A549 (cell line): ENCODE results near the gene MTRFR.

Experiments used
- CBX2 ChIP-seq: fragments of 200-600 bp; sonication (generic); IDR thresholded peaks from 2 replicates; pipeline ENCODE4 v1.6.1; 2016; ENCODE audit warnings: low read depth, mild to moderate bottlenecking, borderline replicate concordance
- EP300 ChIP-seq, 2 experiments: fragments of >200 bp; sonication (Bioruptor Twin); formaldehyde crosslinking; IDR thresholded peaks; 2 replicates in 1 of 2; 3 replicates in 1 of 2; pipeline ENCODE4 v1.6.1; 2016 to 2017
- ESRRA ChIP-seq: fragments of 150-350 bp; IDR thresholded peaks from 2 replicates; pipeline ENCODE4 v1.6.1; 2014; ENCODE audit warnings: mild to moderate bottlenecking, low read length, borderline replicate concordance
- JUN ChIP-seq, 2 experiments: fragments of >200 bp; sonication (Bioruptor Twin); formaldehyde crosslinking; IDR thresholded peaks; 2 replicates in 1 of 2; 3 replicates in 1 of 2; pipeline ENCODE4 v1.6.1; 2016 to 2017
- POLR2A ChIP-seq: IDR thresholded peaks from 2 replicates; pipeline ENCODE4 v1.6.1; 2012; ENCODE audit warnings: mild to moderate bottlenecking, low read length
- RFX5 ChIP-seq: fragments of 450-650 bp; IDR thresholded peaks from 2 replicates; pipeline ENCODE4 v1.7.1; 2014; ENCODE audit warnings: antibody characterized with exemption, mild to moderate bottlenecking, moderate library complexity
- SMC3 ChIP-seq: fragments of >200 bp; sonication (Bioruptor Twin); formaldehyde crosslinking; IDR thresholded peaks from 3 replicates; pipeline ENCODE4 v1.6.1; 2018; ENCODE audit warnings: inconsistent platforms
- ZSCAN20 ChIP-seq: fragments of 250-450 bp; sonication (Bioruptor Pico); IDR thresholded peaks from 2 replicates; pipeline ENCODE4 v1.8.0; 2022; ENCODE audit warnings: mild to moderate bottlenecking, moderate library complexity
- TF ChIP-seq, protein P1 (sequence below): IDR thresholded peaks from 2 replicates; pipeline ENCODE4 v1.6.1; 2012
- TF ChIP-seq, protein P2 (sequence below): fragments of >200 bp; sonication (Bioruptor Twin); formaldehyde crosslinking; IDR thresholded peaks from 3 replicates; pipeline ENCODE4 v1.5.1; 2016
- TF ChIP-seq, protein P3 (sequence below): fragments of 150-350 bp; IDR thresholded peaks from 2 replicates; pipeline ENCODE4 v1.6.1; 2014; ENCODE audit warnings: low read depth, mild to moderate bottlenecking, low read length
- TF ChIP-seq, protein P4 (sequence below): IDR thresholded peaks from 2 replicates; pipeline ENCODE4 v1.6.1; 2012; ENCODE audit warnings: low read depth, borderline replicate concordance
- TF ChIP-seq, protein P5 (sequence below): fragments of 250-450 bp; sonication (Bioruptor Pico); IDR thresholded peaks from 2 replicates; pipeline ENCODE4 v1.5.0; 2020; ENCODE audit warnings: low read depth, mild to moderate bottlenecking, moderate library complexity

DNA sequence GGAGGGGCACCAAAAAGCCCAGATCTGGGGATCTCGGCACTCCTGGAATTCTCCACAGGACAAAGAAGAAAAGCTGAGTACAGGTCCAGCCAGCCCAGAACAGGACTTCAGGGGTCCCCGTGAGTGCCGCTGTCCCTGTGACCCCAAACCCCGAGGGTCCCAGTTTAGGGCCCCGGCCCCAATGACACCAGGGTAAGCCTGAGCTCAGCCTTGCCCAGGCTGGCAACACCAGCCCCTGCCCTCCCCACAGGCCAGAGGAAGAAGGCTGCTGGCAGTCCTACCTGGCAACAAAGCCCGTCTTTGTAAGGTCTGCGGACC is 36.6 kb downstream of the MTRFR start:
- no peak for TF ChIP-seq EP300 (IDR thresholded peaks at IDR 0.05)
- TF ChIP-seq CBX2: no peak
- TF ChIP-seq, protein P1, sequence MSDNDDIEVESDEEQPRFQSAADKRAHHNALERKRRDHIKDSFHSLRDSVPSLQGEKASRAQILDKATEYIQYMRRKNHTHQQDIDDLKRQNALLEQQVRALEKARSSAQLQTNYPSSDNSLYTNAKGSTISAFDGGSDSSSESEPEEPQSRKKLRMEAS: no peak
- TF ChIP-seq, protein P2, sequence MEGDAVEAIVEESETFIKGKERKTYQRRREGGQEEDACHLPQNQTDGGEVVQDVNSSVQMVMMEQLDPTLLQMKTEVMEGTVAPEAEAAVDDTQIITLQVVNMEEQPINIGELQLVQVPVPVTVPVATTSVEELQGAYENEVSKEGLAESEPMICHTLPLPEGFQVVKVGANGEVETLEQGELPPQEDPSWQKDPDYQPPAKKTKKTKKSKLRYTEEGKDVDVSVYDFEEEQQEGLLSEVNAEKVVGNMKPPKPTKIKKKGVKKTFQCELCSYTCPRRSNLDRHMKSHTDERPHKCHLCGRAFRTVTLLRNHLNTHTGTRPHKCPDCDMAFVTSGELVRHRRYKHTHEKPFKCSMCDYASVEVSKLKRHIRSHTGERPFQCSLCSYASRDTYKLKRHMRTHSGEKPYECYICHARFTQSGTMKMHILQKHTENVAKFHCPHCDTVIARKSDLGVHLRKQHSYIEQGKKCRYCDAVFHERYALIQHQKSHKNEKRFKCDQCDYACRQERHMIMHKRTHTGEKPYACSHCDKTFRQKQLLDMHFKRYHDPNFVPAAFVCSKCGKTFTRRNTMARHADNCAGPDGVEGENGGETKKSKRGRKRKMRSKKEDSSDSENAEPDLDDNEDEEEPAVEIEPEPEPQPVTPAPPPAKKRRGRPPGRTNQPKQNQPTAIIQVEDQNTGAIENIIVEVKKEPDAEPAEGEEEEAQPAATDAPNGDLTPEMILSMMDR: no peak
- TF ChIP-seq ZSCAN20 (CRISPR knock-in tag): no peak
- TF ChIP-seq, protein P3, sequence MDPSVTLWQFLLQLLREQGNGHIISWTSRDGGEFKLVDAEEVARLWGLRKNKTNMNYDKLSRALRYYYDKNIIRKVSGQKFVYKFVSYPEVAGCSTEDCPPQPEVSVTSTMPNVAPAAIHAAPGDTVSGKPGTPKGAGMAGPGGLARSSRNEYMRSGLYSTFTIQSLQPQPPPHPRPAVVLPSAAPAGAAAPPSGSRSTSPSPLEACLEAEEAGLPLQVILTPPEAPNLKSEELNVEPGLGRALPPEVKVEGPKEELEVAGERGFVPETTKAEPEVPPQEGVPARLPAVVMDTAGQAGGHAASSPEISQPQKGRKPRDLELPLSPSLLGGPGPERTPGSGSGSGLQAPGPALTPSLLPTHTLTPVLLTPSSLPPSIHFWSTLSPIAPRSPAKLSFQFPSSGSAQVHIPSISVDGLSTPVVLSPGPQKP: no peak
- no peak for TF ChIP-seq POLR2A
- TF ChIP-seq ESRRA: no peak
- no peak for TF ChIP-seq SMC3
- no peak for TF ChIP-seq JUN (IDR thresholded peaks at IDR 0.05)
- no peak for TF ChIP-seq RFX5
- TF ChIP-seq, protein P4, sequence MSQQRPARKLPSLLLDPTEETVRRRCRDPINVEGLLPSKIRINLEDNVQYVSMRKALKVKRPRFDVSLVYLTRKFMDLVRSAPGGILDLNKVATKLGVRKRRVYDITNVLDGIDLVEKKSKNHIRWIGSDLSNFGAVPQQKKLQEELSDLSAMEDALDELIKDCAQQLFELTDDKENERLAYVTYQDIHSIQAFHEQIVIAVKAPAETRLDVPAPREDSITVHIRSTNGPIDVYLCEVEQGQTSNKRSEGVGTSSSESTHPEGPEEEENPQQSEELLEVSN: no peak
- TF ChIP-seq, protein P5, sequence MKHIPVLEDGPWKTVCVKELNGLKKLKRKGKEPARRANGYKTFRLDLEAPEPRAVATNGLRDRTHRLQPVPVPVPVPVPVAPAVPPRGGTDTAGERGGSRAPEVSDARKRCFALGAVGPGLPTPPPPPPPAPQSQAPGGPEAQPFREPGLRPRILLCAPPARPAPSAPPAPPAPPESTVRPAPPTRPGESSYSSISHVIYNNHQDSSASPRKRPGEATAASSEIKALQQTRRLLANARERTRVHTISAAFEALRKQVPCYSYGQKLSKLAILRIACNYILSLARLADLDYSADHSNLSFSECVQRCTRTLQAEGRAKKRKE (CRISPR knock-in tag): no peak
